Erythroblast (primary cell): ENCODE results near the gene SLC15A3.

Experiments used
- GATA1 ChIP-seq: IDR thresholded peaks from 2 replicates; pipeline ENCODE4 v1.6.1; 2011; ENCODE audit warnings: low read depth, mild to moderate bottlenecking, control low read depth, low read length, moderate library complexity
- POLR2A ChIP-seq: IDR thresholded peaks from 2 replicates; pipeline ENCODE4 v1.6.1; 2011; ENCODE audit warnings: mild to moderate bottlenecking, low read length

- TF ChIP-seq POLR2A (no peak), GATA1 (no peak)
Measured at GRCh38 chr11:60974726-60975125, 22.8 kb upstream of the SLC15A3 start.
